H1 (cell line): ENCODE data around the gene CMTR1. TPM values are rescaled to one million over a fixed set of nuclear protein-coding genes. Genes with fewer than 3 reads are reported as not detected.

Source experiments
- CTCF ChIA-PET: fragments of 300-600 bp; sonication (Branson Sonifier 250); formaldehyde crosslinking; loops from one replicate; lab custom pipeline; 2021; ENCODE audit not compliant: partially characterized antibody; lab: Charles Lee
- POLR2A ChIA-PET: fragments of 300-600 bp; sonication (Branson Sonifier 250); formaldehyde crosslinking; loops from one replicate; lab custom pipeline; 2021; ENCODE audit warnings: inconsistent platforms; ENCODE audit not compliant: partially characterized antibody; lab: Charles Lee
- DNase-seq, 2 experiments: peaks; one replicate each; pipeline versions ENCODE4 v3.0.0 to v3.0.0-alpha.2; 2010 to 2022; ENCODE audit warnings: low spot score in 2 of 2, low read depth in 1 of 2, mixed read lengths in 1 of 2
- FAIRE-seq: peaks from 2 replicates; lab custom pipeline; 2011; peaks lifted over from hg19 to GRCh38; lab: Jason Lieb, UNC
- H2AFZ ChIP-seq: 2 replicates; pipeline ENCODE4 v1.8.1; 2012; ENCODE audit warnings: low read length, inconsistent platforms
- H2AK5ac ChIP-seq: 2 replicates; pipeline ENCODE4 v1.6.1; 2013; ENCODE audit warnings: low read depth, low read length
- H2BK120ac ChIP-seq: replicated peaks from 2 replicates; pipeline ENCODE3; 2013; ENCODE audit warnings: low read depth, low read length, inconsistent platforms
- H2BK12ac ChIP-seq: 2 replicates; pipeline ENCODE4 v1.6.1; 2013; ENCODE audit warnings: low read depth, low read length
- H2BK15ac ChIP-seq: 2 replicates; pipeline ENCODE4 v1.6.1; 2013; ENCODE audit warnings: low read length
- H2BK20ac ChIP-seq: 2 replicates; pipeline ENCODE4 v1.6.1; 2013; ENCODE audit warnings: low read length
- H2BK5ac ChIP-seq: 2 replicates; pipeline ENCODE4 v1.6.1; 2013; ENCODE audit warnings: low read depth, low read length
- H3K14ac ChIP-seq: 2 replicates; pipeline ENCODE4 v1.6.1; 2013; ENCODE audit warnings: inconsistent platforms; ENCODE audit not compliant: insufficient read length
- H3K18ac ChIP-seq: 2 replicates; pipeline ENCODE4 v1.6.1; 2013; ENCODE audit warnings: low read length; ENCODE audit errors: extremely low read depth
- H3K23ac ChIP-seq: 2 replicates; pipeline ENCODE4 v1.6.1; 2013; ENCODE audit warnings: inconsistent platforms; ENCODE audit not compliant: insufficient read length
- H3K23me2 ChIP-seq: 2 replicates; pipeline ENCODE4 v1.6.1; 2013; ENCODE audit warnings: low read depth, low read length
- H3K27ac ChIP-seq: 2 replicates; pipeline ENCODE4 v1.6.1; 2011; ENCODE audit warnings: low read depth, low read length, inconsistent platforms
- H3K27me3 ChIP-seq, 4 experiments: replicated peaks in 1 of 4; 1 replicate in 1 of 4; 2 replicates in 3 of 4; pipeline versions ENCODE4 v1.6.1 to v1.8.1; 2011 to 2013; ENCODE audit warnings: low read length in 3 of 4, mild to moderate bottlenecking in 3 of 4, inconsistent platforms in 2 of 4, mixed read lengths in 2 of 4, moderate library complexity in 1 of 4; ENCODE audit not compliant: control insufficient read depth in 3 of 4, insufficient read depth in 3 of 4; ENCODE audit errors: extremely low read depth in 1 of 4
- H3K36me3 ChIP-seq, 4 experiments: 2 replicates each; pipeline versions ENCODE4 v1.6.1 to v1.8.1; 2011 to 2013; ENCODE audit warnings: mild to moderate bottlenecking in 4 of 4, low read length in 3 of 4, moderate library complexity in 2 of 4, control low read depth in 1 of 4, inconsistent platforms in 1 of 4; ENCODE audit not compliant: insufficient read depth in 4 of 4, control insufficient read depth in 2 of 4
- H3K4ac ChIP-seq: replicated peaks from 2 replicates; pipeline ENCODE3; 2013; ENCODE audit warnings: low read length, low read depth, mixed read lengths, inconsistent platforms; ENCODE audit not compliant: insufficient read length
- H3K4me1 ChIP-seq, 4 experiments: replicated peaks in 1 of 4; 1 replicate in 1 of 4; 2 replicates in 3 of 4; pipeline versions ENCODE4 v1.6.1 to v1.8.1; 2011 to 2013; ENCODE audit warnings: low read length in 3 of 4, inconsistent platforms in 2 of 4, mixed read lengths in 1 of 4; ENCODE audit not compliant: insufficient read depth in 4 of 4, control insufficient read depth in 3 of 4
- H3K4me2 ChIP-seq, 2 experiments: 2 replicates each; pipeline versions ENCODE4 v1.6.1 to v1.8.1; 2011 to 2013; ENCODE audit warnings: low read depth in 2 of 2, low read length in 2 of 2, control low read depth in 1 of 2, inconsistent platforms in 1 of 2, mild to moderate bottlenecking in 1 of 2; ENCODE audit not compliant: insufficient read depth in 1 of 2
- H3K4me3 ChIP-seq, 4 experiments: fragments of 200-600, 300-600 bp in 1 of 4; sonication (generic), shearing (Covaris generic), sonication (Bioruptor Twin) in 1 of 4; 2 replicates each; pipeline versions ENCODE4 v1.5.1 to v1.8.1; 2011 to 2016; ENCODE audit warnings: low read length in 4 of 4, low read depth in 3 of 4, control low read depth in 2 of 4, inconsistent platforms in 2 of 4, mild to moderate bottlenecking in 2 of 4, mixed read lengths in 1 of 4, moderate library complexity in 1 of 4; ENCODE audit not compliant: insufficient read depth in 2 of 4; ENCODE audit errors: extremely low read depth in 1 of 4
- H3K56ac ChIP-seq: replicated peaks from 2 replicates; pipeline ENCODE3; 2013; ENCODE audit warnings: low read depth, mild to moderate bottlenecking, mixed read lengths, low read length, inconsistent platforms; ENCODE audit not compliant: insufficient read length
- H3K79me1 ChIP-seq: 2 replicates; pipeline ENCODE4 v1.6.1; 2013; ENCODE audit warnings: low read depth, low read length, control low read depth
- H3K79me2 ChIP-seq, 2 experiments: 2 replicates each; pipeline versions ENCODE4 v1.6.1 to v1.8.1; 2012 to 2013; ENCODE audit warnings: low read length in 2 of 2, mild to moderate bottlenecking in 2 of 2, inconsistent platforms in 1 of 2; ENCODE audit not compliant: insufficient read depth in 2 of 2, control insufficient read depth in 1 of 2
- H3K9ac ChIP-seq, 4 experiments: replicated peaks in 1 of 4; 1 replicate in 1 of 4; 2 replicates in 3 of 4; pipeline versions ENCODE4 v1.6.1 to v1.8.1; 2011 to 2013; ENCODE audit warnings: low read depth in 3 of 4, low read length in 3 of 4, control low read depth in 2 of 4, mild to moderate bottlenecking in 2 of 4, moderate library complexity in 2 of 4, inconsistent platforms in 1 of 4; ENCODE audit errors: extremely low read depth in 1 of 4
- H3K9me3 ChIP-seq, 2 experiments: 2 replicates each; pipeline versions ENCODE4 v1.6.1 to v1.8.1; 2012 to 2013; ENCODE audit warnings: mild to moderate bottlenecking in 2 of 2, moderate library complexity in 2 of 2, control low read depth in 1 of 2, inconsistent platforms in 1 of 2, low read depth in 1 of 2, low read length in 1 of 2, mixed read lengths in 1 of 2; ENCODE audit not compliant: insufficient read depth in 2 of 2
- H4K20me1 ChIP-seq, 2 experiments: replicated peaks in 1 of 2; 2 replicates each; pipeline versions ENCODE3 to v1.8.1; 2011 to 2013; ENCODE audit warnings: inconsistent platforms in 2 of 2, low read length in 2 of 2, mild to moderate bottlenecking in 1 of 2; ENCODE audit not compliant: insufficient read depth in 2 of 2, control insufficient read depth in 1 of 2
- H4K5ac ChIP-seq: 2 replicates; pipeline ENCODE4 v1.6.1; 2013; ENCODE audit warnings: low read length, low read depth, mixed read lengths, inconsistent platforms; ENCODE audit not compliant: insufficient read length
- H4K8ac ChIP-seq: 2 replicates; pipeline ENCODE4 v1.8.0; 2013; ENCODE audit warnings: mild to moderate bottlenecking, moderate library complexity, low read length, inconsistent platforms; ENCODE audit not compliant: insufficient read depth; ENCODE audit errors: extremely low read depth
- H4K91ac ChIP-seq: replicated peaks from 2 replicates; pipeline ENCODE3; 2013; ENCODE audit warnings: low read length, mixed read lengths, inconsistent platforms; ENCODE audit not compliant: insufficient read length
- ASH2L ChIP-seq: fragments of 200-600, 300-600 bp; sonication (generic); IDR thresholded peaks from one replicate; pipeline ENCODE4 v1.7.1; 2017; ENCODE audit warnings: low read length
- BRCA1 ChIP-seq: IDR thresholded peaks from 2 replicates; pipeline ENCODE4 v1.6.1; 2012; ENCODE audit warnings: low read depth, low read length, improper control_type of control experiment
- CBX5 ChIP-seq: fragments of 300-800, 300-1000 bp; sonication (generic); IDR thresholded peaks from 2 replicates; pipeline ENCODE4 v1.7.1; 2016; ENCODE audit warnings: antibody characterized with exemption, low read length, low read depth
- CHD1 ChIP-seq: IDR thresholded peaks from 2 replicates; pipeline ENCODE4 v1.6.1; 2012; ENCODE audit warnings: low read depth, low read length, improper control_type of control experiment
- KDM5A ChIP-seq: fragments of 200-600 bp; IDR thresholded peaks from 2 replicates; pipeline ENCODE4 v1.7.1; 2012; ENCODE audit warnings: mild to moderate bottlenecking, low read length, inconsistent platforms, mixed read lengths
- NRF1 ChIP-seq: IDR thresholded peaks from 2 replicates; pipeline ENCODE4 v1.6.1; 2011; ENCODE audit warnings: mild to moderate bottlenecking, low read depth, low read length, improper control_type of control experiment
- POLR2A ChIP-seq, 2 experiments: IDR thresholded peaks; 1 replicate in 1 of 2; 2 replicates in 1 of 2; pipeline ENCODE4 v1.6.1; 2011; ENCODE audit warnings: low read depth in 2 of 2, low read length in 2 of 2, mild to moderate bottlenecking in 2 of 2; ENCODE audit errors: control extremely low read depth in 1 of 2
- RFX5 ChIP-seq: IDR thresholded peaks from 2 replicates; pipeline ENCODE4 v1.6.1; 2011; ENCODE audit warnings: low read depth, low read length, improper control_type of control experiment, borderline replicate concordance
- SP2 ChIP-seq: IDR thresholded peaks from 2 replicates; pipeline ENCODE4 v1.6.1; 2012; ENCODE audit warnings: mild to moderate bottlenecking, low read length, inconsistent platforms
- SRF ChIP-seq: IDR thresholded peaks from 2 replicates; pipeline ENCODE4 v1.6.1; 2011; ENCODE audit warnings: mild to moderate bottlenecking, low read depth, low read length, moderate library complexity
- TAF1 ChIP-seq: IDR thresholded peaks from 2 replicates; pipeline ENCODE4 v1.6.1; 2011; ENCODE audit warnings: mild to moderate bottlenecking, low read depth, low read length
- whole genome bisulfite sequencing, 2 experiments: shearing (Covaris generic) in 1 of 2; methylation state at CpG; one replicate each; pipeline versions ENCODE4 v1.1.6 to v1.1.7; 2013 to 2015; ENCODE audit warnings: low lambda C conversion rate in 2 of 2, mixed read lengths in 2 of 2, inconsistent platforms in 1 of 2, low coverage in 1 of 2, missing lambda C conversion rate in 1 of 2; ENCODE audit not compliant: insufficient replicate concordance in 2 of 2, insufficient coverage in 1 of 2, insufficient read length in 1 of 2; ENCODE audit errors: extremely low coverage in 1 of 2, missing lambda C conversion rate in 1 of 2; 5-methylcytosine and 5-hydroxymethylcytosine counted together
- polyA plus RNA-seq, 7 experiments: library from polyadenylated mRNA; depleted of rRNA in 3 of 7; stranded (reverse) in 5 of 7; unstranded in 2 of 7; fragments of >200 nt in 5 of 7; fragments of 200-250 nt in 2 of 7; gene quantifications; 1 replicate in 5 of 7; 2 replicates in 1 of 7; 4 replicates in 1 of 7; pipeline versions ENCODE4 v1.2.1 to v1.2.3, GENCODE V29; 2011 to 2013; ENCODE audit warnings: missing spikeins in 2 of 7, mixed read lengths in 2 of 7
- total RNA-seq: library from RNA; stranded (reverse); fragmentation: NEBNext Ultra II Directional; extraction: Animal tissue kit (Norgen Biotek cat#: 25700); gene quantifications from 2 replicates; pipeline ENCODE4 v1.2.1, GENCODE V29; 2021

CMTR1 gene
- total and polyA plus RNA-seq, 2 of the 8 experiments (the other 6 are each of a cell fraction or from before 2014, with no cell fraction given) = 15.2 to 33.1 TPM

DNA sequence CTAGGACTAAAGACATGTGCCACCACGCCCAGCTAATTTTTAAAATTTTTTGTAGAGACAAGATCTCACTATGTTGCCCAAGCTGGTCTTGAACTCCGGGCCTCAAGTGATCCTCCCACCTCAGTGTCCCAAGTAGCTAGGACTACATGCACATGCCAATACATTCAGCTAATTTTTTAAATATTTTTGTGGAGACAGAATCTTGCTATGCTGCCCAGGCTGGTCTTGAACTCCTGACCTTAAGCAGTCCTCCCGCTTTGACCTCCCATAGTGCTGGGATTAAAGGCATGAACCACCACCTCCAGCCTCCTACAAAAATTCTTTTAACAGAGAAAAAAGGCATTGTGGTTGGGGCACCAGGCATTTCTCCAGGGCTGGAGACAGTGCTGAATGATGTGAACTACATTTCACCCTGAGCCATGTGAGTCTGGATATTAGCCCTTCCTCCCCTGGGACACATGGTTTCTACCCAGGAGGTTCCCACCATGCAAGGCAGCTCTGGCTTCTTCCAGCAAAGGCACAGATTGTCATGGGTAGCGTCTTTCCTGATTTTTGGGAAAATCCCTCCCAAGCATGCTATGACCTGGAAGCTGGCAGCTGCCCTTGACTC is 36.3 kb upstream of the CMTR1 start:
- Histone ChIP-seq H3K4me2 (no peak overlapping the region), H3K23ac (no peak overlapping the region), H3K4me3 (no peak overlapping the region), H4K20me1 (peaks cover 0 to 2% of the 10 kb centered on the region in 2 experiments), H2BK5ac (no peak overlapping the region), H3K27me3 (no peaks in the 10 kb centered on the region), H3K79me1 (no peaks in the 10 kb centered on the region), H3K14ac (no peak overlapping the region), H3K79me2 (no peaks in the 10 kb centered on the region), H3K36me3 (peaks cover 0 to 10% (median 4%) of the 10 kb centered on the region in 4 experiments; a peak in 5 of 8 replicates), H3K9me3 (no peaks in the 10 kb centered on the region), H3K56ac (no peak overlapping the region), H3K18ac (no peak overlapping the region), H2AFZ (no peak overlapping the region), H4K8ac (no peak overlapping the region), H2BK120ac (no peak overlapping the region), H3K23me2 (no peaks in the 10 kb centered on the region; the same call in 1 of the 2 replicates), H3K4ac (no peak overlapping the region), H2BK12ac (no peak overlapping the region), H3K27ac (no peak overlapping the region), H2BK20ac (no peak overlapping the region), H3K9ac (no peak overlapping the region), H4K5ac (no peak overlapping the region), H2AK5ac (no peak overlapping the region), H4K91ac (no peak overlapping the region), H3K4me1 (no peaks in the 10 kb centered on the region), H2BK15ac (no peak overlapping the region)
- FAIRE-seq (no peak), DNase-seq (no peak)
- ChIA-PET POLR2A (no interaction called here), CTCF (interaction anchor here (0.7 to 5.7 kb wide), 4 partner anchors 11 to 82 kb away, joined by 3 to 43 read pairs (median 6); no protein-coding TSS in a partner anchor)
- 90% methylated on average over 4 of the region's 4 CpGs; no CpG with 5 or more reads in 1 of the 2 experiments for WGBS, 2 experiments
- TF ChIP-seq BRCA1 = no peak
- no peak for TF ChIP-seq RFX5
- TF ChIP-seq KDM5A = no peak
- no peak for TF ChIP-seq SRF
- no peak for TF ChIP-seq NRF1
- no peak for TF ChIP-seq CBX5
- no peak for TF ChIP-seq ASH2L
- no peak for TF ChIP-seq CHD1
- TF ChIP-seq POLR2A (IDR thresholded peaks at IDR 0.05; ENCODE audit: control extremely low read depth in 1 of 2, low read depth in 2 of 2, low read length in 2 of 2) = no peak
- no peak for TF ChIP-seq TAF1
- no peak for TF ChIP-seq SP2
